Memory B cell (primary cell): ENCODE results near the gene ADRA2A.

Source experiments
- ATAC-seq: fragments of 150-1000 bp; cut with Tn5 transposase; 2 replicates; pipeline ENCODE4 v1.10.0; 2021; ENCODE audit warnings: low read depth, mild to moderate bottlenecking, moderate library complexity
- DNase-seq, 2 donors: peaks; one replicate each; pipeline ENCODE4 v3.0.0; 2022; ENCODE audit warnings: low spot score in 2 of 2
- H3K27ac Mint-ChIP-seq: one replicate; pipeline ENCODE4 v1.8.0; 2022; ENCODE audit warnings: mild to moderate bottlenecking, moderate library complexity, mixed read lengths
- H3K27me3 Mint-ChIP-seq: one replicate; pipeline ENCODE4 v1.8.0; 2022; ENCODE audit warnings: mixed read lengths
- H3K36me3 Mint-ChIP-seq: one replicate; pipeline ENCODE4 v1.8.0; 2022; ENCODE audit warnings: mild to moderate bottlenecking, mixed read lengths
- H3K4me1 Mint-ChIP-seq: one replicate; pipeline ENCODE4 v1.8.0; 2022; ENCODE audit warnings: mixed read lengths
- H3K4me3 Mint-ChIP-seq: one replicate; pipeline ENCODE4 v1.8.0; 2022; ENCODE audit warnings: mild to moderate bottlenecking, moderate library complexity, mixed read lengths
- H3K9me3 Mint-ChIP-seq: one replicate; pipeline ENCODE4 v1.8.0; 2022; ENCODE audit warnings: mixed read lengths

ADRA2A gene

DNA sequence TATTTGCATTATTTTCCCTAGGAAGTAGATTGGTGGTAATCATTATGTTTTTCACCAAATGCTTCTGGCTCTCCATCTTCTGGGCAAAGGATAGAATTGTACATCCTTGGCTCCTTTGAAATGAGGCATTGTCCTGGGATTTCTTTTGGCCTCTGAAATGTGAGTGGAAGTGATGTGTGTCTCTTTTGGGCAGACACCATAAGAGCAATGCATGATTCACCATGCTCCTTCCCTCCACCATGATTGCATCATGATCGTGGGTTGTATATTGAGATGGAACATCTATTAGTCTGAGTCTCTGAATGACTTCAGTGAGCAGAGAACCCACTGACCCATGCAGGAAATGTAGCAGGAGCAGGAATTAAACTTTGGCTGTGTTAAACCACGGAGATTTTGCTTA, 49.2 kb downstream of the ADRA2A start:
- no peak for ATAC-seq
- Mint-ChIP-seq H3K36me3 (no peaks in the 10 kb centered on the region), H3K9me3 (peaks cover 3% of the 10 kb centered on the region), H3K4me3 (no peak overlapping the region), H3K4me1 (no peaks in the 10 kb centered on the region), H3K27me3 (peaks cover 20% of the 10 kb centered on the region), H3K27ac (no peak overlapping the region)
- no peak for DNase-seq

DNA sequence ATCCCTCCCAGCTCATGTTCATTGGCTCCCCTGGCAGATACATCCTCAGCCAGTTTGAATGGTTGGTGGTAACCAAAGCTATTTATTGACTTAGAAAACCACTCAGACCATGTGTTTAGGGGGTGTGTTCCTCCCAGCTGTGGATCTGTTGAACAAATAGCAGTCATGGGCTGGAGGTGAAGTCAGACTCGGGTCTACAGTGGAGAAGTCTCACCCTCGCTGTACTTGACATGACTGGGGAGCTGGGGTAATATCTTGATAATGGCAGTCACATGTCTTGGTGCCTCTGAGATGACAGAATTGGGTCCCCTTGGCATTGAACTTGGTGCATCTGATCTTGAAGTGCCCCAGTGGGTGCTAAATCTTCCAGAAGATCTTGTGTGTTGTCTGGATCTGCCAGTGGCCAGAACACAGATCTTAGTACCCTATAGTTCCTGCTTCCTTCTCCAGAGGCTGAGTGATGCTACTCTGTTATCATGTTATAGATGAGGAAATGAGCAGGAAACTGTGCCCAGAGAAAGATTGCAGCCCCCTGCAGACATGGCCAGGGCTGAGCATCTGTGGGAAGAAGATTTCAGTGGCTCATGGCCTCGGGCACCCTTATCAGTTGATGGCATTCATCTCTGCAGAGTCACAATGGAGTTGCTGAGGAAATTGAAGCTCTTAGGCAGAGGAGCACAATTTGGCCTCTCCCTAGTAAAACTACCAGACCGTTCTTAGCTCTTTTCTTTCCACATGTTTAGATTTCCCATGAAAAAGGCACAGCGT, 50.4 kb downstream of the ADRA2A start:
- peaks cover 15% of the 10 kb centered on the region for H3K27me3 Mint-ChIP-seq
- ATAC-seq (no peak), DNase-seq (no peak)
- peaks cover 3% of the 10 kb centered on the region for H3K9me3 Mint-ChIP-seq
- no peaks in the 10 kb centered on the region for H3K36me3 Mint-ChIP-seq
- no peaks in the 10 kb centered on the region for H3K4me1 Mint-ChIP-seq
- no peak overlapping the region for H3K27ac Mint-ChIP-seq
- H3K4me3 Mint-ChIP-seq, result no peak overlapping the region

DNA sequence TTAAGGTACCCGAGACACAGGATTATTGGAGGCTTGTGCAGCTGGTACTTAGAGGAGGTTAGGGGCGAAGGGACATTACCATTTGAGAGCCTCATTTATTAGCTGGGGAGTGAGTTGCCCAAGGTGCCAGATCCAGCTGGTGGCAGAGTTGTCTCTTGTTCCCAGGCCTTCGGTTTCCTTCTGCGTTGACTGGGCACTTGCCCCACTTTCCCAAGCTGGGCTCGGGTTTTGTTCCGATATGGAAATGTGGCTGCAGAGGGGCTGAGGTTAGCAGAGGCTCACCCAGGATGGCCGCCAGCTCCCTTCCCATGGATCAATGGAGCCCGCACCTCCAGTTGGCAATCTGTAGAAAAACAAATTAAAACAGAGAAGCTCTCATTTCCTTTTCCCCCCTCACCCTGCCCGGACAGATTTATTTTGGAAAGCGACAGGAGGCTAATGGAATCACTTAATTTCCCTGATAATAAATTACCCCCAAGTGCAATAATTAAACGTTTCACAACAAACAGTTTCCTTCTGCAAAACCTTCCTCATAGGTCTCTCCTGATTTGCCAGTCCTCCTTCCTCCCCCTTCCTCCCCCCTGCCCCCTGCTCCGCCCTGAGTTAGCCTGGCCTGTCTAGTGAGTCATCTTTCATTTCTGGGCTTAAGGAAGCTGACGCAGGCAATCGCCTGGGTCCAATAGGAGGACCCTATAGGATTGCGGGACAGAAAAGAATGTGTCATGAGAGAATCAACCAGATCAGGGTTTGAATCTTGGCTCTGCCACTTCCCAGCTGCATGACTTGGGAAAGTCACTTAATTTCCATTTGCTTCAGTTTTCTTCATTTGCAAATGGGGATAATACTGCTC, 51.7 kb downstream of the ADRA2A start:
- DNase-seq, result no peak
- H3K36me3 Mint-ChIP-seq, result no peaks in the 10 kb centered on the region
- no peak overlapping the region for H3K27ac Mint-ChIP-seq
- no peaks in the 10 kb centered on the region for H3K4me1 Mint-ChIP-seq
- peaks cover 4% of the 10 kb centered on the region for H3K9me3 Mint-ChIP-seq
- H3K4me3 Mint-ChIP-seq, result no peak overlapping the region
- peaks cover 15% of the 10 kb centered on the region for H3K27me3 Mint-ChIP-seq
- ATAC-seq, result no peak

DNA sequence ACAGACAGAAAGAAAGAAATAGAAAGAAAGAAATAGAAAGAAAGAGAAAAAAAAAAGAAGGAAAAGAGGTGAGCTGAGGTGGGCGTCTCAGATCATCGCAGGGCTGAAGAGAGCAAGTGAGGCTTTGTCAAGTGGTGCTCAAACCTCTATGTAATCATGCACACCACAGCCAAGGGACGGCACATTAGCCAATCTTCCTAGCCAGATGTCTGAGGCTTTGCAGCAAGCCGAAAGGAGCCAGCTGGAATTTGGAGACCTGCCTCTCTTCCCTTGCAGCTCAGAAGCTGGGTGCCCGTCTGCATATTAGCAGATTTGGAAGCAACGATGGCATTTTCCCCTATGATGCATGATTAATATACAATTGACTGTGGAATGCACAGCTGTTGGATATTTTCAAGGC, 52.5 kb downstream of the ADRA2A start:
- no peak for DNase-seq
- H3K4me3 Mint-ChIP-seq, result no peak overlapping the region
- no peak for ATAC-seq
- no peak overlapping the region for H3K27ac Mint-ChIP-seq
- H3K27me3 Mint-ChIP-seq, result peaks cover 14% of the 10 kb centered on the region
- no peaks in the 10 kb centered on the region for H3K4me1 Mint-ChIP-seq
- peaks cover 4% of the 10 kb centered on the region for H3K9me3 Mint-ChIP-seq
- no peaks in the 10 kb centered on the region for H3K36me3 Mint-ChIP-seq

DNA sequence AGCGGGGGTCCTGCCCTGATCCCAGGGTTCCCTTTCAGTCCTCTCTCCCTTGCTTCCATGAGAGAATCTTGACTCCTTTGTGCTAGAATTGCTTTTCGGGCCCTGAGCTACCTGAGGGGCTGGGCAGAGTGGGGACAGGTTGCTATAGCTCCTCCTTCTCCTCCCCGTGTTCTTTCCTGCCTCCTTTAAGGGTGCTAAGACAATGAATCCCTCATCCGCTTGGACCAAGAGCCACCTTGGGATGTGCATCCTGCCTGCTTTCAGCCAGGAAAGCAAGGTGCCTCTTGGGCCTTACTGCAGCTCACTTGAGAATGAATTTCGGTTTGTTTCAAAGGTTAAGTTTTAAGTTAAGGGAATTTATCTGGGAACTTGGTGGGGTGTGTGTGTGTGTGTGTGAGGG, 53.6 kb downstream of the ADRA2A start:
- no peak overlapping the region for H3K27ac Mint-ChIP-seq
- no peak overlapping the region for H3K4me3 Mint-ChIP-seq
- no peaks in the 10 kb centered on the region for H3K36me3 Mint-ChIP-seq
- DNase-seq (no peak), ATAC-seq (no peak)
- peaks cover 1% of the 10 kb centered on the region for H3K9me3 Mint-ChIP-seq
- peaks cover 6% of the 10 kb centered on the region for H3K27me3 Mint-ChIP-seq
- H3K4me1 Mint-ChIP-seq, result no peaks in the 10 kb centered on the region
